Measurements from ENCODE around the gene STXBP6.

DNA sequence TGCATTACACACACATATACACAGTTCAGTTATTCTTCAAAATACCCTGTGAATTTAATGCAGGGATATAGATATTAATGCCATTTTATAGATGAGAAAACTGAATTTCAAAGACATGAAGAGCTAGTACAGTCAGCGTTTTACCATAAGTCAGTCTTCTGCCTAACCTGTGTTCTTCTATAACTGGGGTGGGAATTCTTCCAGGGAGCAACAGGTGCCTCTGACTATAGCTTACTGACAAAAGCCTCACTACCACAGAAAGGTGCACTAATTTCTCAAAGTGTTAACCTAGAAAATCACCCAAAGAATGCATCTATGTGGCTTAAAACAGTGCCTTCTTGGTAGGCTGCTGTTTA lies 84.4 kb downstream of the STXBP6 start:
- TF ChIP-seq, protein P1, sequence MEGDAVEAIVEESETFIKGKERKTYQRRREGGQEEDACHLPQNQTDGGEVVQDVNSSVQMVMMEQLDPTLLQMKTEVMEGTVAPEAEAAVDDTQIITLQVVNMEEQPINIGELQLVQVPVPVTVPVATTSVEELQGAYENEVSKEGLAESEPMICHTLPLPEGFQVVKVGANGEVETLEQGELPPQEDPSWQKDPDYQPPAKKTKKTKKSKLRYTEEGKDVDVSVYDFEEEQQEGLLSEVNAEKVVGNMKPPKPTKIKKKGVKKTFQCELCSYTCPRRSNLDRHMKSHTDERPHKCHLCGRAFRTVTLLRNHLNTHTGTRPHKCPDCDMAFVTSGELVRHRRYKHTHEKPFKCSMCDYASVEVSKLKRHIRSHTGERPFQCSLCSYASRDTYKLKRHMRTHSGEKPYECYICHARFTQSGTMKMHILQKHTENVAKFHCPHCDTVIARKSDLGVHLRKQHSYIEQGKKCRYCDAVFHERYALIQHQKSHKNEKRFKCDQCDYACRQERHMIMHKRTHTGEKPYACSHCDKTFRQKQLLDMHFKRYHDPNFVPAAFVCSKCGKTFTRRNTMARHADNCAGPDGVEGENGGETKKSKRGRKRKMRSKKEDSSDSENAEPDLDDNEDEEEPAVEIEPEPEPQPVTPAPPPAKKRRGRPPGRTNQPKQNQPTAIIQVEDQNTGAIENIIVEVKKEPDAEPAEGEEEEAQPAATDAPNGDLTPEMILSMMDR (IDR thresholded peaks at IDR 0.05) = no peak
- TF ChIP-seq POLR2A (IDR thresholded peaks at IDR 0.05) = no peak
